ENCODE results near the gene SELENON. TPM values are rescaled to one million over a fixed set of nuclear protein-coding genes. Genes with fewer than 3 reads are reported as not detected.

SELENON gene
- total and polyA plus RNA-seq, 8 donors: 85.2 to 107 (median 96.4) TPM

DNA sequence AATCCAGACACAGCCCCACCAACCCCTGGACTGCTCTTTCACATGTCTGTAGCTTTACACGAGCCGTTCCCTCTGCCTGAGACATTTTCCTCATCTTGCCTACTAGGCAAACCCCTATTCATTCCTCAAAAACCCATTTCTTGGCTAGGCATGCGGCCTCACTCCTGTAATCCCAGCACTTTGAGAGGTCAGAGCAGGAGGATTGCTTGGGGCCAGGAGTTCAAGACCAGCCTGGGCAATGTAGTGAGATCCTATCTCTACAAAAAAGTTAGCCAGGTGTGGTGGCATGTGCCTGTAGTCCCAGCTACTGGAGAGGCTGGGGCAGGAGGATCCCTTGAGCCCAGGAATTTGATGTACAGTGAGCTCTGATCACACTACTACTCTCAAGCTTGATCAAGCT is 64.4 kb downstream of the SELENON start:
- H3K27me3 ChIP-seq: no peaks in the 10 kb centered on the region
- H3K27ac ChIP-seq: no peak overlapping the region
- H3K4me1 ChIP-seq: peaks cover 6 to 23% of the 10 kb centered on the region in 2 donors
- peaks cover 0 to 17% of the 10 kb centered on the region in 2 donors for H3K36me3 ChIP-seq
- no peak overlapping the region for H3K4me3 ChIP-seq
- intact Hi-C loops (cut with DNase I): no loop called here
- no peaks in the 10 kb centered on the region for H3K9me3 ChIP-seq
- ATAC-seq (no peak), DNase-seq (no peak)
- TF ChIP-seq, protein P1, sequence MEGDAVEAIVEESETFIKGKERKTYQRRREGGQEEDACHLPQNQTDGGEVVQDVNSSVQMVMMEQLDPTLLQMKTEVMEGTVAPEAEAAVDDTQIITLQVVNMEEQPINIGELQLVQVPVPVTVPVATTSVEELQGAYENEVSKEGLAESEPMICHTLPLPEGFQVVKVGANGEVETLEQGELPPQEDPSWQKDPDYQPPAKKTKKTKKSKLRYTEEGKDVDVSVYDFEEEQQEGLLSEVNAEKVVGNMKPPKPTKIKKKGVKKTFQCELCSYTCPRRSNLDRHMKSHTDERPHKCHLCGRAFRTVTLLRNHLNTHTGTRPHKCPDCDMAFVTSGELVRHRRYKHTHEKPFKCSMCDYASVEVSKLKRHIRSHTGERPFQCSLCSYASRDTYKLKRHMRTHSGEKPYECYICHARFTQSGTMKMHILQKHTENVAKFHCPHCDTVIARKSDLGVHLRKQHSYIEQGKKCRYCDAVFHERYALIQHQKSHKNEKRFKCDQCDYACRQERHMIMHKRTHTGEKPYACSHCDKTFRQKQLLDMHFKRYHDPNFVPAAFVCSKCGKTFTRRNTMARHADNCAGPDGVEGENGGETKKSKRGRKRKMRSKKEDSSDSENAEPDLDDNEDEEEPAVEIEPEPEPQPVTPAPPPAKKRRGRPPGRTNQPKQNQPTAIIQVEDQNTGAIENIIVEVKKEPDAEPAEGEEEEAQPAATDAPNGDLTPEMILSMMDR (IDR thresholded peaks at IDR 0.05): no peak

DNA sequence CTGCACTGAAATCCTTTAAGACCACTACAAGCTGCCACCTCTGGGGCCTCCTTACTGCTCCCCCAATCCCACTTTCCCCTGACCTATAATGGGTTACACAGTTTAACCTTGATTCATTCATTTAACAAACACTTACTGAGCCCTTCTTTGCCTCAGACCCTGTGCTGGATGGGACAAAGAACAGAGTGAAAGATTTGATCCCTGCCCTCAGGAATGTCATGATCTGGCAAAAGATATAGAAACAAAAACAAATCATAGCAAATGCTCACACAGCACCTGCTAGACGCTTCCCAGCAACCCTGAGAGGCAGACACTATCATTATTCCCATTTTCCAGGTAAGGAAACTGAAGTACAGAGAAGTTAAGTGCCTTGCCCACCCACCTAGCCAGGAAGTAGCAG is 66.3 kb downstream of the SELENON start:
- intact Hi-C loops (cut with DNase I): no loop called here
- Histone ChIP-seq H3K27me3 (no peaks in the 10 kb centered on the region), H3K27ac (no peak overlapping the region), H3K9me3 (no peaks in the 10 kb centered on the region), H3K4me3 (no peak overlapping the region), H3K4me1 (peaks cover 2 to 17% of the 10 kb centered on the region in 2 donors), H3K36me3 (peaks cover 0 to 17% of the 10 kb centered on the region in 2 donors)
- TF ChIP-seq, protein P1 (IDR thresholded peaks at IDR 0.05): no peak
- ATAC-seq: no peak
- no peak for DNase-seq

GRCh38 chr1:25867210-25867991 is 67.4 kb downstream of the SELENON start:
- TF ChIP-seq, protein P1 (IDR thresholded peaks at IDR 0.05): no peak
- Histone ChIP-seq H3K4me1 (peaks cover 10 to 19% of the 10 kb centered on the region in 2 donors), H3K4me3 (no peak overlapping the region), H3K27me3 (no peaks in the 10 kb centered on the region), H3K9me3 (no peaks in the 10 kb centered on the region), H3K27ac (peak overlapping the region in 1 of 2 donors; percentile 48), H3K36me3 (peaks cover 0 to 17% of the 10 kb centered on the region in 2 donors)
- intact Hi-C loops (cut with DNase I): no loop called here
- ATAC-seq (peak; percentile 51), DNase-seq (no peak)

Other genes with a start within 250 kb of the SELENON start
- 10 to 100 TPM; 15.3 to 20.3 TPM for gene MAN1C1, start 183.4 kb upstream of the SELENON start, total RNA-seq
- gene MAN1C1, start 183.4 kb upstream of the SELENON start, polyA plus RNA-seq (ENCODE audit: insufficient read length in 6 of 6): 10 to 100 TPM; 14.9 to 20.1 (median 16.1) TPM
- gene MTFR1L, start 19.8 kb downstream of the SELENON start, total RNA-seq: 10 to 100 TPM; 44.5 to 45.0 TPM
- 10 to 100 TPM; 68.6 to 88.4 (median 80.0) TPM for gene MTFR1L, start 19.8 kb downstream of the SELENON start, polyA plus RNA-seq (ENCODE audit: insufficient read length in 6 of 6)
- gene AUNIP, start 59.3 kb downstream of the SELENON start, total RNA-seq: 1 to 10 TPM in 1 of 2 donors, under 1 TPM in 1; 0.97 to 1.2 TPM
- 1 to 10 TPM; 1.8 to 3.1 (median 2.7) TPM for gene AUNIP, start 59.3 kb downstream of the SELENON start, polyA plus RNA-seq (ENCODE audit: insufficient read length in 6 of 6)
- gene PAQR7, start 75.5 kb downstream of the SELENON start, total RNA-seq: 10 to 100 TPM; 11.3 to 15.9 TPM
- gene PAQR7, start 75.5 kb downstream of the SELENON start, polyA plus RNA-seq (ENCODE audit: insufficient read length in 6 of 6): 10 to 100 TPM; 16.3 to 20.2 (median 18.8) TPM
- 100 to 1,000 TPM in 1 of 2 donors, 10 to 100 TPM in 1; 50.7 to 126 TPM for gene STMN1, start 106.2 kb downstream of the SELENON start, total RNA-seq
- 1,000 to 10,000 TPM in 3 of 6 donors, 100 to 1,000 TPM in 3; 824 to 1,392 (median 1,010) TPM for gene STMN1, start 106.2 kb downstream of the SELENON start, polyA plus RNA-seq (ENCODE audit: insufficient read length in 6 of 6)
- gene PAFAH2, start 197.9 kb downstream of the SELENON start, total RNA-seq: 10 to 100 TPM; 13.6 to 25.2 TPM
- 10 to 100 TPM; 11.7 to 17.5 (median 12.9) TPM for gene PAFAH2, start 197.9 kb downstream of the SELENON start, polyA plus RNA-seq (ENCODE audit: insufficient read length in 6 of 6)
- gene EXTL1, start 221.6 kb downstream of the SELENON start, total RNA-seq: 1 to 10 TPM in 1 of 2 donors, under 1 TPM in 1; 0.13 to 1.0 TPM
- under 1 TPM; 0.71 to 0.90 (median 0.79) TPM for gene EXTL1, start 221.6 kb downstream of the SELENON start, polyA plus RNA-seq (ENCODE audit: insufficient read length in 6 of 6)
- gene SLC30A2, start 245.9 kb downstream of the SELENON start, total RNA-seq: under 1 TPM in 1 of 2 donors, not detected in 1; 0.15 TPM
- gene SLC30A2, start 245.9 kb downstream of the SELENON start, polyA plus RNA-seq (ENCODE audit: insufficient read length in 6 of 6): under 1 TPM; 0.14 to 0.29 (median 0.27) TPM

All from left lung (tissue), 10 donors.